A172 (cell line): ENCODE data around the gene FOXA1. TPM values are rescaled to one million over a fixed set of nuclear protein-coding genes. Genes with fewer than 3 reads are reported as not detected.
A peak's percentile ranks its signal among the peaks of the same experiment; 100 is the strongest.
"Not testable (repeated sequence)": the region's sequence is repeated elsewhere in the genome, so short reads cannot be mapped to it uniquely, and the experiment has no call there.

Experiments used
- DNase-seq: peaks from one replicate; pipeline ENCODE4 v3.0.0-alpha.2; 2015; ENCODE audit warnings: low spot score
- total RNA-seq: library from RNA; depleted of rRNA; stranded (reverse); fragments of >200 nt; shearing (Covaris generic); gene quantifications from 2 replicates; pipeline ENCODE4 v1.2.3, GENCODE V29; 2014; rRNA removed

The FOXA1 gene
- total RNA-seq, 1 experiment from 2014 or later, result 1.7 TPM

GRCh38 chr14:37558740-37559139 lies 36.3 kb downstream of the FOXA1 start:
- DNase-seq, result no peak

GRCh38 chr14:37555596-37555995 lies 39.5 kb downstream of the FOXA1 start:
- not testable (repeated sequence) for DNase-seq

GRCh38 chr14:37553935-37554550 lies 41.0 kb downstream of the FOXA1 start:
- DNase-seq, result no peak

GRCh38 chr14:37551119-37551518 lies 43.9 kb downstream of the FOXA1 start:
- no peak for DNase-seq

GRCh38 chr14:37550511-37550910 lies 44.5 kb downstream of the FOXA1 start:
- peak; percentile 0 for DNase-seq

- DNase-seq, result no peak
Measured at GRCh38 chr14:37546621-37547447, 48.2 kb downstream of the FOXA1 start.

- DNase-seq, result no peak
Measured at GRCh38 chr14:37545174-37545573, 49.9 kb downstream of the FOXA1 start.

- no peak for DNase-seq
Measured at GRCh38 chr14:37544407-37544806, 50.6 kb downstream of the FOXA1 start.

- DNase-seq, result no peak
Measured at GRCh38 chr14:37539992-37540391, 55.1 kb downstream of the FOXA1 start.

Other genes starting within 250 kb of the FOXA1 start
- 0.14 and 1.5 TPM in 2 replicates for gene TTC6, start 380 bp upstream of the FOXA1 start, total RNA-seq